ENCODE data around the gene NAA25. TPM values are rescaled to one million over a fixed set of nuclear protein-coding genes. Genes with fewer than 3 reads are reported as not detected.

Gene NAA25
- total and polyA plus RNA-seq, 2 experiments from 2014 or later: 18.7 to 19.1 TPM

- Histone ChIP-seq H3K4me2 (no peak overlapping the region), H3K4me1 (ENCODE audit: insufficient read depth) (peaks cover 8% of the 10 kb centered on the region), H3K36me3 (replicated peaks; ENCODE audit: insufficient read depth, low read depth) (no peaks in the 10 kb centered on the region), H3K27me3 (no peaks in the 10 kb centered on the region), H3K4me3 (no peak overlapping the region), H3K27ac (no peak overlapping the region), H3K9me3 (ENCODE audit: low read depth) (no peaks in the 10 kb centered on the region), H3K79me2 (no peaks in the 10 kb centered on the region), H3K9me2 (replicated peaks; ENCODE audit: insufficient read depth) (no peaks in the 10 kb centered on the region), H2AFZ (no peak overlapping the region), H4K20me1 (ENCODE audit: insufficient read depth, poor library complexity, severe bottlenecking) (no peaks in the 10 kb centered on the region)
- TF ChIP-seq CTCF (IDR thresholded peaks at IDR 0.05; ENCODE audit: poor library complexity) (no peak), EZH2 (IDR thresholded peaks at IDR 0.05; ENCODE audit: borderline replicate concordance) (no peak), EZH2phosphoT487 (IDR thresholded peaks at IDR 0.05; ENCODE audit: low read depth, severe bottlenecking, unreplicated experiment) (no peak)
- no peak for DNase-seq (ENCODE audit: low spot score)
- WGBS (ENCODE audit: low lambda C conversion rate, missing lambda C conversion rate): 95% methylated on average over 1 of the region's 1 CpG
These were observed 37.5 kb upstream of the NAA25 start for GRCh38 chr12:112146123-112146522.

- Histone ChIP-seq H3K4me3 (no peak overlapping the region), H3K4me1 (ENCODE audit: insufficient read depth) (no peaks in the 10 kb centered on the region), H3K79me2 (no peaks in the 10 kb centered on the region), H4K20me1 (ENCODE audit: insufficient read depth, poor library complexity, severe bottlenecking) (no peaks in the 10 kb centered on the region), H3K9me3 (ENCODE audit: low read depth) (no peaks in the 10 kb centered on the region), H3K9me2 (replicated peaks; ENCODE audit: insufficient read depth) (no peaks in the 10 kb centered on the region), H2AFZ (no peak overlapping the region), H3K27ac (no peak overlapping the region), H3K4me2 (no peak overlapping the region), H3K36me3 (replicated peaks; ENCODE audit: insufficient read depth, low read depth) (no peaks in the 10 kb centered on the region), H3K27me3 (no peaks in the 10 kb centered on the region)
- WGBS (ENCODE audit: low lambda C conversion rate, missing lambda C conversion rate): 97% methylated on average over 5 of the region's 5 CpGs
- TF ChIP-seq EZH2 (IDR thresholded peaks at IDR 0.05; ENCODE audit: borderline replicate concordance) (no peak), CTCF (IDR thresholded peaks at IDR 0.05; ENCODE audit: poor library complexity) (no peak), EZH2phosphoT487 (IDR thresholded peaks at IDR 0.05; ENCODE audit: low read depth, severe bottlenecking, unreplicated experiment) (no peak)
- no peak for DNase-seq (ENCODE audit: low spot score)
These were observed 32.1 kb upstream of the NAA25 start for GRCh38 chr12:112140728-112141127.

GRCh38 chr12:112134731-112135130 lies 26.1 kb upstream of the NAA25 start:
- no peaks in the 10 kb centered on the region for H3K9me3 ChIP-seq (ENCODE audit: low read depth)
- no peak for TF ChIP-seq CTCF (IDR thresholded peaks at IDR 0.05; ENCODE audit: poor library complexity)
- no peak for TF ChIP-seq EZH2 (IDR thresholded peaks at IDR 0.05; ENCODE audit: borderline replicate concordance)
- TF ChIP-seq EZH2phosphoT487 (IDR thresholded peaks at IDR 0.05; ENCODE audit: low read depth, severe bottlenecking, unreplicated experiment): no peak
- no peak overlapping the region for H2AFZ ChIP-seq
- H3K4me2 ChIP-seq: no peak overlapping the region
- peaks cover 27% of the 10 kb centered on the region for H3K79me2 ChIP-seq
- no peaks in the 10 kb centered on the region for H3K36me3 ChIP-seq (replicated peaks; ENCODE audit: insufficient read depth, low read depth)
- no peaks in the 10 kb centered on the region for H3K27me3 ChIP-seq
- no peaks in the 10 kb centered on the region for H3K9me2 ChIP-seq (replicated peaks; ENCODE audit: insufficient read depth)
- H3K27ac ChIP-seq: no peak overlapping the region
- 90% methylated on average over 3 of the region's 3 CpGs for WGBS (ENCODE audit: low lambda C conversion rate, missing lambda C conversion rate)
- H3K4me3 ChIP-seq: no peak overlapping the region
- no peak for DNase-seq (ENCODE audit: low spot score)
- peaks cover 8% of the 10 kb centered on the region for H3K4me1 ChIP-seq (ENCODE audit: insufficient read depth)
- H4K20me1 ChIP-seq (ENCODE audit: insufficient read depth, poor library complexity, severe bottlenecking): no peaks in the 10 kb centered on the region

- H3K36me3 ChIP-seq (replicated peaks; ENCODE audit: insufficient read depth, low read depth): no peaks in the 10 kb centered on the region
- no peaks in the 10 kb centered on the region for H3K9me3 ChIP-seq (ENCODE audit: low read depth)
- no peaks in the 10 kb centered on the region for H3K27me3 ChIP-seq
- TF ChIP-seq EZH2phosphoT487 (IDR thresholded peaks at IDR 0.05; ENCODE audit: low read depth, severe bottlenecking, unreplicated experiment) (no peak), EZH2 (IDR thresholded peaks at IDR 0.05; ENCODE audit: borderline replicate concordance) (no peak), CTCF (IDR thresholded peaks at IDR 0.05; ENCODE audit: poor library complexity) (no peak)
- peaks cover 13% of the 10 kb centered on the region for H3K4me1 ChIP-seq (ENCODE audit: insufficient read depth)
- H2AFZ ChIP-seq: no peak overlapping the region
- H3K9me2 ChIP-seq (replicated peaks; ENCODE audit: insufficient read depth): no peaks in the 10 kb centered on the region
- no peak overlapping the region for H3K27ac ChIP-seq
- no peak overlapping the region for H3K4me3 ChIP-seq
- no peak overlapping the region for H3K4me2 ChIP-seq
- H4K20me1 ChIP-seq (ENCODE audit: insufficient read depth, poor library complexity, severe bottlenecking): no peaks in the 10 kb centered on the region
- peaks cover 40% of the 10 kb centered on the region for H3K79me2 ChIP-seq
- 98% methylated on average over 5 of the region's 5 CpGs for WGBS (ENCODE audit: low lambda C conversion rate, missing lambda C conversion rate)
- DNase-seq (ENCODE audit: low spot score): no peak
These were observed 24.8 kb upstream of the NAA25 start for GRCh38 chr12:112133418-112133817.
